Measurements from ENCODE around the gene SNTA1.
"Not testable (repeated sequence)": the region's sequence is repeated elsewhere in the genome, so short reads cannot be mapped to it uniquely, and the experiment has no call there.

Gene SNTA1

DNA sequence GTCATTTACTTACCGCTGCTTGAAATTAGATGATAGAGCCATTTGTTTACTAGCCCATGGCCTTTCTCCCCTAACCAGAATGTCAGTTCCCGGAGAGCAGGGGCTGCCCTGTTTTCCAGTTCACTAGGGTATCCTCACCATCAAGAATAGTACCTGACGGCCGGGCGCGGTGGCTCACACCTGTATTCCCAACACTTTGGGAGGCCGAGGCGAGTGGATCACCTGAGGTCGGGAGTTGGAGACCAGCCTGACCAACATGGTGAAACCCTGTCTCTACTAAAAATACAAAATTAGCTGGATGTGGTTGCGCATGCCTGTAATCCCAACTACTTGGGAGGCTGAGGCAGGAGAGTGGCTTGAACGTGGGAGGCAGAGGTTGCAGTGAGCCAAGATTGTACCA is 19.7 kb downstream of the SNTA1 start:
- DNase-seq = not testable (repeated sequence)

DNA sequence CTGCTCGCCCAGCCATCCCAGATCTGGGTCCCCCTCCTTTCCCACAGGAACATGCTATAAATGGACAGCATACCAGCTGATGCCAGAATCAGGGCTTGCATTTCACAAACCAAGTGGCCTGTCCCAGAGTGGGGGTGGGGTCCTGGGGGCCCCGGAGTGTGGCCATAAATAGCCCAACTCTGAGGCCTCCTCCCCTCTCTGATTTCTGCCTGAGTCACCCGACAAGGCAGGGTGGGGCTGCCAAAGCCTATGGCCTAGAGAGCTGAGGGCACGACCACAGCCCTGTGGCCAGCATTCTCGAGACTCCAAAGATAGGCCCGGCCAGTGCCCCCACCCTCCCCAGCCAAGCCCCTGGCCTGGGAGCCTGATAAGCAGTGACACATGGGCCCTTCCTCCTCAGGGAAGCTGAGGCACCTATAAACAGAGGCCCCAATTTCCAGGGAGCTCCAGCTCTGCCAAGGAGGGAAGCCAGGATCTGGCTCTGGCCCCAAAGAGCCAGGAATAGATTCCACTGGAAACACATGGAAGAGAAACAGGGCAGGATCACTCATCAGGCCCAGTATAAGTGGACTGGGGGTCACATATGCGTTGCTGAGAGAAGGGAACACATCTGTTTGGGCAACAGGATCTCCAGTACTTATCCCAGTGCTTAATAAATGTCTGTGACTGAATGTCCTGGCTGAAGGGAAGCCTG is 20.3 kb downstream of the SNTA1 start:
- no peak for DNase-seq

DNA sequence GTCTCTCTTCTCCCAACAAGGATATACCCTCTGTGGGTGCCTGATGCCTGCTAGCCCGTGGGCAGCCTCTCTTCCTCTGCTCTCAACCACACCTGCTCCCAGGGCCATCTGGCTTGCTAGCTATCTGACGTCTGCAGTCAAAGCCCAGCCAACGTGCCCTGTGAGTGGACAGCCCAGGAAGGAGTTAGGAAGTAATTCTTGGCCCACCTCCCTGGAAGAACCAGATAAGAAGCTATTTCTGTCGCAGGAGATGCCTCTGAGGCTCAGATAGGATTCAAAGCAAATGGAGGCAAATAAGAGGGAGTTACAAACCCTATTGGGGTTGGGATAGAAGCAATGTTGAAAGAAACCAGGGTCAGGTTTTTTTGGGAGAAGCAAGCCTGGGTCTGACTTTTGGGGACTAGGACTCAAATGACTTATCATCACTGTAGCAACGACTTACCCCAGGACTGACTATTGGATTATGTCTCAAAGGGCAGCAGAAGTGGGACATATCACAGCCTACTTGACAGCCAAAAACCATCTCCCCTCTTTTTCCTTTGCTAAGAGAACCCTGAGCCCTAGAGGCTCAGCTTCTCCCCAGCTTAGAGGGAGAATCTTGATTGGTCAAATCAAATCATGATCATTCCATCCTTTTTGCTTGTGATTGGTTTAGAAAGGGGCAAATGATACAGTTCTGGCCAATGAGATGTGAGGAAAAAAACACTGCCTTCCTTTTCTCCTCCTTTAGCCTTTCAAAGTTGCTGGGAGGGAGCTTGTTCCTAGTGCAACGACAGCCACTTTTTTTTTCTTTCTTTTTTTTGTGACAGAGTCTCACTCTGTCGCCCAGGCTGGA is 24.2 kb downstream of the SNTA1 start:
- DNase-seq = no peak

DNA sequence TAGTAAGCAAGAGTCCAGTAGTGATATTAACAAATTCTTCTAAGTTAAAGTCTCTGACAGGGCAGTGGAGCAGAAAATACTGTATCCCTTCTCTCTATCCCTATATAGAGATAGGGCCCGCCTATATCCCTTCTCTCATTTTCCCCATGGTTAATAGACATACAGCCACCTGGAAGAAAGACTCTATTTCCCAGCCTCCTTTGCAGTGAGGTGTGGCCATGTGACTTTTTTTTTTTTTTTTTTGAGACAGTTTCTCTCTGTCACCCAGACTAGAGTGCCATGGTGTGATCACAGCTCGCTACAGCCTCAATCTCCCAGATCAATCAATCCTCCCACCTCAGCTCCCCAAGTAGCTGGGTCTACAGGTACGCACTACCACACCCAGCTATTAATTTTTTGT is 25.5 kb downstream of the SNTA1 start:
- no peak for DNase-seq

DNA sequence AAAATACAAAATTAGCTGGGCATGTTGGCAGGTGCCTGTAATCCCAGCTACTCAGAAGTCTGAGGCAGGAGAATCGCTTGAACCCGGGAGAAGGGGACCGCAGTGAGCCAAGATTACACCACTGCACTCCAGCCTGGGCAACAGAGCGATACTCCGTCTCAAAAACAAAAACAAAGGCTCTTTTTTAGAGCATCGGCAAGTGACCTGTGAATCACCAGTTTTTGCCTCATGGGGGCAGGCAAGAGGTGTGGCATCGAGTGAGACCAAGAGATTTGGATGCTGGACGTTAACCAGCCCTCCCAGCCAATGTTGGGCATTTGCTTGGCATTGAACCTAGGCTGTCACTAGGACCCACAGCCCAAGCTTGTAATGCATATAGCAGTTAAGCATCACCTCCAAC is 27.6 kb downstream of the SNTA1 start:
- DNase-seq = no peak

DNA sequence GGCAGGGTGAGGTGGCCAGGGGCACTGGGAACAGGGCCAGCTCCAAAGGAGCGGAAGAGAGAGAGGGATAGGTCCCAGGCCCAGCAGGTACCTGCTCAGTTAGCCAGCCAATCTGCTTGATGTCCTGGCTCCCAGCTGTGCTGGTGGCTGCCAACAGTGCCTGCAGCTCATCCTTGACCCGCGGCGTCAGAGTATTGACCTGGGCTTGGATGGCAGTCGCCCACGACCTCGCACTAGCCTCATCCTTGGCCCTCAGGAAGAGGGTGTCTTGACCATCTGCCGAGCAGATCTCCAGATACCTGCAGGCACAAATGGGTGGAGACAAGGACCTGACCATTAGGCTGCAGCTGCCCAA is 31.1 kb downstream of the SNTA1 start:
- no peak for DNase-seq

DNA sequence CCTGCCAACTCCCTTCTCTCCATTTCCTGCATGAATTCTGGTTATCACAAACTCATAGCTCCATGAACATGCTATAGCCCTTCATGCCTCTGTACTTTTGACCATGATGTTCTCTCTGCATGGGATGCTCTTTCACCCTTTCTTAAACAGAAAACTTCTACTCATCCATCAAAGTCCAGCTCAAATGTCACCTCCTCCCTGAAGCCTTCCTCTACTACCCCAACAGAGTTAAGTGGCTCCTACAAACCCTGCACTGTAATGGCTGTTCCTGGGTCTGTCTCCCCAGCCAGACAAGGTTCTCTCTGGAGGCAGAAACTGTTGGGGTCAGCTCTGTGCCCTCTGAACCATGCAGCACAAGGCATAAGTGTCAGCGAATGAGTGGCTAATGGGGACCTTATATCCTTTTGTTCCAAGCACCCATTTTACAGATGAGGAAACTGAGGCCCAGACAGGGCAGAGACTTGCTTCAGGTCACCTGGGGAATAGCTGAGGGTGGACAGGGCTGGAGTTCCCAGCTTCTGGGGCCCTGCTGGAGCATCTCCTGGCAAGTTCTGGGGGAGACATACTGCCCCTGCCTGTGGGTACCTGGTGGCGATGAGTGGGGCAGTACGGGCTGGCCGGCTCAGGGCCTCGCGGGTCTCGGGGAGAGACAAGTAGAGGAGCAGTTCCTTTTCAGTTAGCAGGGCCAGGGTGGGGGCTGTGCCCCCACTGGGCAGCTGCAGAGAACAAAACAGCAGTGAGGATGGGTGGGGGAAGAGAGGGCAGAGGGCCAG is 31.7 kb downstream of the SNTA1 start:
- DNase-seq = no peak

DNA sequence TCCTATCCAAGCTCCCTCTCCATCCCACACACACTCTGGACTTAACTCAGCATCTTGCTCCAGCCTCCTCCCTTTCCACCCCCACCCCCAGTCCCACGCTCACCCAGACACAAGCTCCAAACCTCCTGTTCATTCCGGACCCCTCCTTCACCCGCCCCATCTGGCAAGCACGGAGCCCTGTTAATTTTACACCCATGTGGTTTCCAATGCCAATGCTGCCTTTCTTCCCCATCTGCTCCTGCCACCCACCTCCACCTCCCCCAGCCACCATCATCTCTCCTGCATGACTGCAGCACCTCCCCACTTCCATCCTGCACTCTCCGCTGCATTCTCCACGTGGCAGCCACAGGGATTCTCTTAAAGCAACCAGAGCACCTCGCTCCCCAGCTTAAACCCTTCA is 32.3 kb downstream of the SNTA1 start:
- no peak for DNase-seq

DNA sequence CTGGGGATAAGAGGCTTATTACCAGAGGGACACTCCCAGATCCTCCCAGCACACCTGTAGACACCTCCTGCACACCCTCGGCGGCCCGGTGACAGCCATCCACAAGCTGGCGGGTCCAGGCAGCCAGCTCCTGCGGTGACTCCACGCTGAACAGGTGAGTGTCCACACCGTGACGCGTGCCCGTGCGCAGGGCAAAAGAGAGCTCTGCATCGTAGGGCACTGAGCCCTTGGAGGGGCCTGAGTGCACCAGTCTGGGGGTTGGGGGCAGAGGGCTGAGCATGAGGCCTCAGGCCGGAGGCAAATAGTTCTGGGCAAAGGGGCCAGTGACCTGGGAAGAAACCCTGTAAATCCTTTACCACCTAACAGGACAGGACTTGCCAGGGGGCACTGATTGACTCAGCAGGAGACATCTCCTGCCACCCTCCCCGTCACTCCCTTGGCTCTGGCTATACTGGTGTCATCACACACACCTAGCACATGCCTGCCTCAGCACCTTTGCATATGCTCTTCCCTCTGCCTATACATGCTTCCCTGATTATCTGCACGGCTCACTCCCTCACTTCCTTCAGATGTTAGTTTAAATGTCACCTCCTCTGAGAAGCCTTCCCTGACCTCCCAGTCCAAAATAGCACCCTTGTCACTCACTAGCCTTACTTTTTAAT is 33.4 kb downstream of the SNTA1 start:
- DNase-seq = no peak

DNA sequence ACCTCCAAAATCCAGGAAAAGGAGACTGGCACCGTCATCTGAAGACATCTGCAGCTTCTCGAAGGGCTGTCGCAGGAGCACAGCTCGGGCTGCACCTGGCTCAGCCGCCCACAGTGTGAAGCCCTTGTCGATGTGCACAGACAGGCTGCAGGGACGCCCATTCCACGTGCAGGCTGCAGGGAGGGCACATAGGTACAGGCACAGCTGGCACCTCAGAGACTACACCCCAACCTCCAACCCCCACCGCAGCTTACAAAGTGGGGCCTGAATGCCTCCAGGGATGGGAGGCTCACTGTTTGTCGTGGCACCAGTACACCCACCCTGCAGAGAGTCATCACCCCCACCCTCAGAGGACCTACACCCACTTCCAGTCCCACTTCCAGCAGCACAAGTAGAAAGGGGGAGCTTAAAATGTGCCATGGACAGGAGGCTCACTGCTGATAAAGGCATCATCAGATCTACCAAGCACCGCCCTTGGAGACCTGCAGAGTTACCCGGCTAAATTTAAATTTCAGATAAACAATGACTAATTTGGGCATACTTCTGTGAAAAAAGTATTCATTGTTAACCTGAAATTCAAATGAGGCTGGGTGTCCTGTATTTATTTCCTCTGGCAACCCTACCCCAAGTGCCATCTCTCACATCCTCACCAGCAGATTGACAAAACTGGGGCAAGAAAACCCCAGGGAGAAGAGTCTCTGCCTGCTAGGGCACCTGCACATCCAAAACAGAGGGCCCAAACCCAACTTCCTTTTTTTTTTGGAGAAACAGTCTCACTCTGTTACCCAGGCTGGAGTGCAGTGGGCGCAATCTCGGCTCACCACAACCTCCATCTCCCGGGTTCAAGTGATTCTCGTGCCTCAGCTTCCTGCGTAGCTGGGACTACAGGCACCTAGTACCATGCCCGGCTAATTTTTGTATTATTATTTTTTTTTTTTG is 34.6 kb downstream of the SNTA1 start:
- no peak for DNase-seq

DNA sequence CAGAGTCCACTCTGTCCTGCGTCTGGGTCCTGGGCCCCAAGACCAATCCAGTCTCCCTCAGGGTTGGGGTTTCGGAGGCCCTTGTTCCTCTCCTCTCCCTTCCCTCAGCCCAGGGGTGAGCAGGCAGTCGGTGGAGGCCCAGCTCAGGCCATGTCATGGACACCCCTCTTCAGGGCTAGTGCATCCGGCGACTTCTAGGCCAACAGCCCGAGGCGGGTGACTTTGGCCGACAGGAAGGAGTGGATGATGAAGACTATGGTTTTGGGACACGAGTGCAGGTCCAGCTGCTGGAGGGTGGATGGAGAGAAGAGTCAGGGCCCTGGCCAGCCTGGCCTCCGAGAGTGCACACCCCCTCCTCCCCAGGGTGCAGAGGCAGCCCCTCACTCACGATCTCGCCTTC is 35.2 kb downstream of the SNTA1 start:
- no peak for DNase-seq

DNA sequence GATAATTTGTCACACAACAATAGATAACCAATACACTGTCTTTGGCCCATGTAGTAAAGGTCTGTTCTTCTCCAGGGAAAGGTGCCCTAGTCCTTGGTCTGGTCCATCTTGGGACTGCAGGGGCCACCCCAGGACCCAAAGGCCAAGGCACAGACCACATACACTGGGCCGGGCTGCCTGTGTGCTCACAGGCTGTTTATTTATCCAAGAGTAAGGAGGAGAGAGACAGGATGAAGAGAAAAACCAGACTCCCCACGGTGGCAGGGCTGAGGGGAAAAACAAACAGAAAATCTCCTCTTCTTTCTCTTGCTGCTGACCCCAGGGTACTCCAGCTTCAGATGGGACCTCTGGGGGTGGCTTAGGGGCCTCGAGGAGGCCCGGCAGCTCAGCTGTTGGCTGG is 35.8 kb downstream of the SNTA1 start:
- DNase-seq = no peak

DNA sequence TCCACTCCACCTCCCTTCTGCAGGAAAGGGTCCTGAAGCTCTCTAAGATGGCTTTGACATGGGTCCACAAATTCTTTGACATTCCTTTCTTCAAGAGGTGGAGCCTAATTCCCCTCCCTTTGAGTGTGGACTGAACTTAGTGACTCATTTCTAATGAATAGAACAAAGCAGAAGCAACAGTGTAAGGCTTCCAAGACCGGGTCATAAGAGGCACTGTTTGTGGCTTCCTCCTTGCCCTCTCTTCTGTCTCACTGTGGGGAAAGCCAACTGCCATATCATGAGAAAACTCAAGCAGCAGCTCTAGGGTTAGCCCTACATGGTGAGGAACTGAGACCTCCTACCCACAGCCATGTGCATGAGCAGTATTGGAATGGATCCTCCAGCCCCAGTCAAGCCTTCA is 36.3 kb downstream of the SNTA1 start:
- no peak for DNase-seq

DNA sequence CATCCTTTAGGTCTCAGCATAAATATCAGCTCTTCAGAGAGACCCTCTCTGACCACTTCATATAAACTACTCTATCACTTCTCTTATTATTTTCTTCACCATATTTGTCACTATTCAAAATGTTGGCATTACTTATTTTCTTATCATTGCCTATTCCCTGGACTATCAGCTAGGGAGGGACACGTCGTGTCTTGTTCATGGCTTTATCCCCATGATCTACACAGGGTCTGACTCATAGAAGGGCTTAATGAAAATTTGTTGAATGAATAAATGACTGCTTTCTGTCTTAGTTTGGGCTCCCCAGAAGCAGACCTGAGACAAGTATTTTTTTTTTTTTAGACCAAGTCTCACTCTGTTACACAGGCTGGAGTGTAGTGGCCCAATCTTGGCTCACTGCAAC is 39.3 kb downstream of the SNTA1 start:
- DNase-seq = no peak

DNA sequence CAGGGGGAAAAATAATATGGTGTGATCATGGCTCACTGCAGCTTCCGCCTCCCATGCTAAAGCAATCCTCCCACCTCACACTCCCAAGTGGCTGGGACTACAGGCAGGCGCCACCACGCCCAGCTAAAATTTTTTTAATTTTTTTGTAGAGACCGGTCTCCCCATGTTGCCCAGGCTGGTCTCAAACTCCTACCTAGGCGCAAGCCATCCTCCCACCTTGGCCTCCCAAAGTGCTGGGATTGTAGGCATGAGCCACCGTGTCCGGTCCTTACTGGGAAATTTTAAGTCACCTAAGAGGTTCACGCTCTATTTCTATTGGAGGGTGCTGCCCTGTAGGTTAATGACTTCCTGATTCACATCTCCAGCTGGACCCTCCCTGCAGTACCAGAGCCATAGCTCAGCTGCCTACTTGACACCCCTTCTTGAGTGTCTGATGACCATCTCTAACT is 41.6 kb downstream of the SNTA1 start:
- DNase-seq = no peak

DNA sequence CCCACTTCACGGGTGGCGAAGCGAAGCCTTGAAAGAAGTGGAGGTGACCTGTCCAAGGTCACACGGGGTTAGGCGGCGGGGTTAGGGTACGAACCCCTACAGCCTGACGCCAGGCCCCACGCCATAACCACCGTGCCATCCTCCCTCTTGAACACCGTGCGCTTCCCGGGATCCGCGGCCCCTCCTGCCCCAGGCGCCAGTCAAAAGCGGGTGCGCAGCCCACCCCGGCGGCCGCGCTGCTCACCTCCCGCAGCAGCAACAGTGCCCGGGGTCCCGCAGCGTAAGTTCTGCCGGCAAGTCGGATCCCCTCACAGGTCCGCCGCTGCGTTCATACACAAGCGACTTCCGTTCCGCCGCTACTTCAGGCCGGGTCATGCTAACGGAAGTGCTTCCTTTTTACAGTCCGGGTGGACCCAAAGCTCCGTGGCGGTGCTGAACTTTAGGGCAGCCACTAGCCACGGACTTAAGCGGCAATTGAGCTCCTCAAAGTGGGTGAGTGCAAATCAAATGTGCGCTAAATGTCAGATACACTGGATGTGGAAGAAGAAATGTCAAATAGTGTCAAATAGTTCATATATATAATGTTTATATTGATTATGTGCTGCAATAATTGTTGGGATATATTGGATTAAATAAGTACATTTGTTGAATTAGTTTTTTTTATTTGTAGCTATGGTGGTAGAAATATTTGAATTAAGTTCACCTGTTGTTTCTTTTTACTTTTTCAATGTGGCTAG is 42.2 kb downstream of the SNTA1 start, which contains the start of gene CDK5RAP1:
CDK5RAP1 (minus strand) TSS at position 336 of the 737 bp plus-strand sequence. CDS start 4,455 bp downstream, outside the sequence.
- DNase-seq = peak; percentile 49

DNA sequence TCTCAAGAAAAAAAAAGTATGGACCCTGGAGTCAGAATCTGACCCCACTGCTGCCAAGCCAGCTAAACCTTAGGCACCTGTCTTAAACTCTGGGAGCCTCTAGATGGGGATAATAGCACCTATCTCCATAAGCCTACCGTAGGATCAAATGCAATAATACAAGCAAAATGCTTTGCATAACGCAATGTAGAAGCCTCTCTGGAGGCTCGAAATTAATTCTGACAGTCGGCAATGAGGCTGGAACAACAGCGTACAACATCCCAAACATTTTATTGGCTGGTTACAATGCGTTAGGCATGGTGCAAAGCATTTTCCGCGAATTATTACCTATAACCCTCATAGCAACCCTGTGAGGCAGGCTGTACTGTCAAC is 42.8 kb downstream of the SNTA1 start:
- no peak for DNase-seq

DNA sequence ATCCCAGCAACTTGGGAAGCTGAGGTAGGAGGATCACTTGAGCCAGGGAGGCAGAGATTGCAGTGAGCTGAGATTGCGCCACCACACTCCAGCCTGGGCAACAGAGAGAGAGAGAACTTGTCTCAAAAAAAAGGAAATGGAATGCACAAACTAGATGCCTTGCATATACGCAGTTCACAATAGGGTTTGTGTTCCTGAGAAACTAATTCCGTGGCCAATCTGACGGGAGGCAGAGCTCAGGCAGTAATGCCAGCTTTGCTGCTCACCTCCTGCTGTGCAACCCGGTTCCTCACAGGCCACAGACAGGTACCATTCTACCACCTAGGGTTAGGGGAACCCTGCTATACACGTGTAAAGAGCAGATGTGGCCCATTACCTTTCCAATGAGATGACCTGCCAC is 43.6 kb downstream of the SNTA1 start:
- DNase-seq = no peak

DNA sequence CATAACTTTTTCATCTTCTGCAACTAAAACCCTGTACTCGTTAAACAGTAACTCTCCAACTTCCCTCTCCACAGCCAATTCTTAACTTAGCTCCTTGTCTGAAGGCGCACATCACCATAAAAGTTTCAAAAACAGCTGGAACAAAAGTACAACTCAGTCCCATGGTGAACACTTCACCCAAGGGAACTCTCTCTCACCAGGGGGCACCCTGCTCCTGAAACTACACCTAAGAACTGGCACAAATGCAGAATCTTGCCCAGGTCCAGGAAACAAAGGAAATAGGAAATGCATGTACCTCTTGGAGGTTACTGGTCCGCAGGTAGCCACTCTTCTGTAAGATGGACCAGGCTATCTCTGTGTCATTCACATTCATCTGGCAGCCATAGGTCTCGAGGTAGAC is 48.8 kb downstream of the SNTA1 start:
- no peak for DNase-seq

DNA sequence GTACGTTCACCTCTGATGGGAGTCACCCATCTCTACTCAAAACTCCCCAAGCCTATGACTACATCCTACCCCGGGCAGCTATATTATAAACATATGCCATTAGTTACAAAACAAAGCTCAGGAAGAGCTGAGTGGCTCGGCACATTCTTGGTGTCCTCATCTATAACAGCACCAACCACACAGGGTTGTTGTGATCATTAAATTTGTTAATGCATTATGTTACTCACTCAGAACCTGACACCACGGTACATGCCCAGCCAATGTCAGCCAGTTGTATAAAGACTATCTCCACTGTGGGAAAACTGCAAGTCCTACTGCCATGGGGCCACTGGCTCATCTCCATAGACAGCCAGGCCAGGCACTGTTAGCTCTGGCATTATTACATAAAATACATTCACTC is 50.0 kb downstream of the SNTA1 start:
- DNase-seq = no peak

DNA sequence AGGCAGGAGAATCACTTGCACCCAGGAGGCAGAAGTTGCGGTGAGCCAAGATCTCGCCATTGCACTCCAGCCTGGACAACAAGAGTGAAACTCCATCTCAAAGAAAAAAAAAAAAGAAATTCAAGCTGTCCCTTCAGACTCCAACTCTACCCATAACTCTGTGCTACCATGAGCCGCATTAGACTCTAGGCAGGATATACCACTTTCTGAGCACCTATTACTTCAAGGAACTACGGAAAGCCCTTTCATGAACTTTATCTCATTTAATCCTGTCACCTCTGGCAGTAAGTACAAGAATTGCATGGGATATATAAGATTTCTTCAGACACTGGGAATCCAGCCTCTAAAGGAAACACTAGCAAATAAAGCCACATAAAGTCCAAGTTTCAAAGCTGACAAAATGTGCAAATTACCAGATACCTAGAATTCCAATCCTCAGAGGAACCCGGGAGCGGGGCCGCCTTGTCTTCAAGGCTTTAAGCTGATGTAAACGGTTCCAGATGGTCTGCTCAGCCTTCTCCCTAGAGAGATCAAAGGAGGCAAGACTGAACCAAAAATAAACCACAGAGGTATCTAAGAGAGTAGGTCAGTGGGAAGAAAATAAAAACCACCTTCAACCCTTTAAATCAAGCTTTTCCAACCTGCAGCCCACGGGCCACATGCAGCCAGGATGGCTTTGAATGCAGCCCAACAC is 51.7 kb downstream of the SNTA1 start:
- no peak for DNase-seq
